GM18502 (cell line): Measurements from ENCODE around the gene GPER1.
A peak's percentile ranks its signal among the peaks of the same experiment; 100 is the strongest.

Experiments used
- ATAC-seq: cut with Tn5 transposase; IDR thresholded peaks from one replicate; pipeline ENCODE4 v1.9.1; 2021; ENCODE audit warnings: mild to moderate bottlenecking; ENCODE audit not compliant: unreplicated experiment, poor library complexity

The GPER1 gene

DNA sequence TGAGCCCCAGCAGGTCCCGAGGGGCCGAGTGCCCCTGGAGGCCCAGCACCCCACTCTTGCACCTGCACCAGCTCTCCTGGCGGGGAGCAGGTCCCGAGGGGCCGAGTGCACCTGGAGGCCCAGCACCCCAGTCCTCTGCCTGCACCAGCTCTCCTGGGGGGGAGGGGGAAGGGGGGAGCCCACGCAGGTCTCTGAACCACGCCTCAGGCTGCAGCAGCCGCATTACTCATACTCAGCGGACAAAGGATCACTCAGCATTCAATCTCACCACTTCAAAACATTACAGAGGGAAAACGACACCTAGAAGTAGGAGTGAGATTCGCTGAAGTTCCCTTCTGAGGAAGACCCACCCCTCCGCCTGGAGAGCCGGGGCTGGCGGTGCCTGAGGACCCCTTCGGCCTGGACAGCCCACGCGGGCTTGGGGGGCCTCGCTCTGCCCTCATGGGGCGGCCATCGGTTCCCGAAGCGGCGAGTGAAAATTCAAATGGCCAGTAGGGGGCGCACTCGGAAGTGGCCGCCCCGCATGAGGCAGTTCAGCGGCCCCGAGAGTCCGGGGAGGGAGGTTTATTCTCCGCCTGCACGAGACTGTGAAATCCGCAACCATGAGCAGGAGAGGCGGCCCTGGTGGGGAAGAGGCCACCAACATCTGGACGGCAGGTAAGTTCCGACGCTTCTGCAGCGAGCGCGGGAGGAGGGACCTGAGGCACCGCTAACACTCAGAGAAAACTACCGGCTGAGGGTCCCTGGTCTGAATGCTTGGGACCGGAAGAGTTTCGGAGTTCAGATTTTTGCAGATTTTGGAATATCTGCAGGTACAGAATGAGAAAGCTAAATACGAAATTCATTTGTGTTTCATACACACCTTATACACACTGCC lies 1.1 kb upstream of the GPER1 start:
- peak; percentile 88 for ATAC-seq

DNA sequence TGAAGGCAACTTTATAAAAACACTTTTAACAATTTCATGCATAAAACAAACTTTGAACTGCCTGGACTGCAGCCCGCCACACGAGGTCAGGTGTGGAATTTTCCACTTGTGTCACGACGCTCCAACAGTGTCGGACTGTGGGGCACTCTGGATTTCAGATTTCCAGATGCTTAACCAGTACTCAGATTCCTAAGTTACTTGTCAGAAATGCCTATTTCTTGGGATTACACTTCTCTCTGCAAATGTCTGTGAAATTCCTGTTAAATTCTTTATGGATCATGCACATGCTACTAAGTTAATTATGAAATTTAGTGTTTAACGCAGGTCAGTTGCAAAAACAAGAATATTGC lies 473 bp upstream of the GPER1 start:
- no peak for ATAC-seq

DNA sequence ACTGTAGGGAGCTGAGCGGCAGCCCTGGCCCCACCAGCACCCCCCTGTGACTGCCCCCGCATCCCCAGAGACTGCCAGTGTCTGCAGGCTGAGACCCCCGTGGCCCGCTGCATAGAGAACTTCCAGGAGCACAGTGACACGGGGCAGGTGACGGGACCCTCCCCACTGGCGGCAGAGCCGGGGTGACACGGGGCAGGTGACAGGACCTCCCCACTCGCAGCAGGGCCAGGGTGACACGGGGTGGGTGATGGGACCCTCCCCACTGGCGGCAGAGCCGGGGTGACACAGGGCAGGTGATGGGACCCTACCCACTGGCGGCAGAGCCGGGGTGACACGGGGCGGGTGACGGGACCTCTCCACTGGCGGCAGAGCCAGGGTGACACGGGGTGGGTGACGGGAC lies 2.3 kb downstream of the GPER1 start:
- no peak for ATAC-seq

DNA sequence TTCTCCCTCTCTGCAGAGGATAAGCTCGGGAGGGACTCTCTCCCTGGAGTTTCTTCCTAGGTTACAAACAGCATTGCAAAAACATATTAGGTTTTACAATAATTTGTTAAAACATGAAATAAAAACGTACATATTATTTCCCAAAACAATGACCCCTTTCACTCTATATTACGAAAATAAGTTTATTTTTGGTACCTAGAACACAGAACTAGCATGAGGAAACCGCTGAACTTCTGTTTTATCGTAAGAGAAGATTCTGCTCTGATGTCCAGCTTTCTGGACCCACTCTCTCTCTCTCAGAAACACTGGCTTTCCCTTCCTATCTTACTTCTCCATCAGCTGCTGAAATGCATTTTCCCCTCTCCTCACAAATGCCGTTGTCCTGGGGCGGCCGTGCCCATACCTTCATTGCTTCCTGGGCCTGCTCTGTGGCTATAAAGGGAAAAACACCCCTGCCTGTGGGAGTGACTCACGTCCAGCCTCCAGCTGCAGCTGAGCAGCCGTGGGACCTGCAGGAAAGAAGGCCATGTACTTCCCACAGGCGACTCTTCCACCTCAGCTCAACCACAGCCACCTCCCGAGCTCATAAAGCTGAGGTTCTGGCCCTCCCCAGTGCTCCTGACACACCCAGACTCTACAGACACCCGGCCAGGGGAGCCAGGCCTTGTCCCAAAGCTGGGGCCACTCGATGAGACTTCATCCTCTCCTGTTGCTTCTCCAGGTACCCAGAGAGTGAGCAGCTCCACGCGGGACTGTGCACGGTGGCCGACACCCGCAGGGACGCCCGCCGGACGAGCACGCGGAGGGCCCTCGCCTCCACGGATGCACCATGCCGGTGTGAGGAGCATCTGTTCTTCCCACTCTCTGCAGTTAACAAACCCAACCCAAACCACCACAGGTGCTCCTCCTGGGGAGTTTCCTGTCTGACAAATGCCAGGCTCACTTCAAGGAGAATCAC lies 3.1 kb downstream of the GPER1 start:
- ATAC-seq: no peak

DNA sequence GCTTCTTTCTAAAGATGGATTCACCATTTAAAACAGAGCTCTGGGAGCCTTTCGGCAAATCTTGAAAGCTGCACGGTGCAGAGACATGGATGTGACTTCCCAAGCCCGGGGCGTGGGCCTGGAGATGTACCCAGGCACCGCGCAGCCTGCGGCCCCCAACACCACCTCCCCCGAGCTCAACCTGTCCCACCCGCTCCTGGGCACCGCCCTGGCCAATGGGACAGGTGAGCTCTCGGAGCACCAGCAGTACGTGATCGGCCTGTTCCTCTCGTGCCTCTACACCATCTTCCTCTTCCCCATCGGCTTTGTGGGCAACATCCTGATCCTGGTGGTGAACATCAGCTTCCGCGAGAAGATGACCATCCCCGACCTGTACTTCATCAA lies 3.7 kb downstream of the GPER1 start:
- no peak for ATAC-seq

DNA sequence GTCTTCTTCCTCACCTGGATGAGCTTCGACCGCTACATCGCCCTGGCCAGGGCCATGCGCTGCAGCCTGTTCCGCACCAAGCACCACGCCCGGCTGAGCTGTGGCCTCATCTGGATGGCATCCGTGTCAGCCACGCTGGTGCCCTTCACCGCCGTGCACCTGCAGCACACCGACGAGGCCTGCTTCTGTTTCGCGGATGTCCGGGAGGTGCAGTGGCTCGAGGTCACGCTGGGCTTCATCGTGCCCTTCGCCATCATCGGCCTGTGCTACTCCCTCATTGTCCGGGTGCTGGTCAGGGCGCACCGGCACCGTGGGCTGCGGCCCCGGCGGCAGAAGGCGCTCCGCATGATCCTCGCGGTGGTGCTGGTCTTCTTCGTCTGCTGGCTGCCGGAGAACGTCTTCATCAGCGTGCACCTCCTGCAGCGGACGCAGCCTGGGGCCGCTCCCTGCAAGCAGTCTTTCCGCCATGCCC lies 4.3 kb downstream of the GPER1 start:
- ATAC-seq: no peak

DNA sequence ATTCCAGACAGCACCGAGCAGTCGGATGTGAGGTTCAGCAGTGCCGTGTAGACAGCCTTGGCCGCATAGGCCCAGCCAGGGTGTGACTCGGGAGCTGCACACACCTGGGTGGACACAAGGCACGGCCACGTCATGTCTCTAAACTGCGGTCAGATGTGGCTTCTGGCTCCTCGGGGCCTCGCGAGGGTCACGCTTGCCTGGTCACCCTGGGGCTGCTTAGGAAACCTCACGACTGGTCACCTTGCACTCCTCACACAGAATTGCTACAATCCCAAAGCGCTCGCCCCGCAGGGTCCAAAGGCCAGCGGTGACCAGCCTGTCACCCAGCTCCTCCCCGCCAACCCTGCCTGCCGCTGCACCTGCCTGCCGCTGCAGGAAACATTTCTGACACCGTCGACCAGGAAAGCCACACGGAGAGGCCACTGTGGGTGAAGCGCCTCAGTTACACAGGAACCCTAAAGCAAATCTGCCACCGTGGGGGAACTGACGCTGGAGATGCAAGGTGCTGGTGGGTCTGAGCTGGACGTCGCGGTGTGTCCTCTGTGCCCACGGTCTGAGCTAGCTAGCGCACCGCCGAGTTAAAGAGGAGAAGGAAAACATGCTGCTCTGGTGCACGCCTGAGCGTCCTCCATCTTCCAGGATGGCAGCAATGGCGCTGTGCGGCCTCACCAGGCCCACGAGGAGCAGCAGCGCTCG lies 5.0 kb downstream of the GPER1 start:
- no peak for ATAC-seq

DNA sequence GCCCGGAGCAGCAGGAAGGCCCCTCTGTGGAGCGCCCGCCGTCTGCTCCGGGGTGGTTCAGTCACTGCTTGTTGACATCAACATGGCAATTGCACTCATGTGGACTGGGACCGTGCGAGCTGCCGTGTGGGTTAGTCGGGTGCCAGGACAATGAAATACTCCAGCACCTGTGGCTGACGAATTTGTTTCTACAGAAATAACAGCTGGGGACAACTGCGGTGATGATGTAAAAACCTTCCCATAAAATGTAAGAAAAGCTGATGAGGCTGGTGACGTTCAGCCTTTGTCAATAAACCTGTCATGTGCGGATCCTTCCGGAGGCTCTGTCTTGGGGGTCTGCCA lies 5.6 kb downstream of the GPER1 start:
- no peak for ATAC-seq

DNA sequence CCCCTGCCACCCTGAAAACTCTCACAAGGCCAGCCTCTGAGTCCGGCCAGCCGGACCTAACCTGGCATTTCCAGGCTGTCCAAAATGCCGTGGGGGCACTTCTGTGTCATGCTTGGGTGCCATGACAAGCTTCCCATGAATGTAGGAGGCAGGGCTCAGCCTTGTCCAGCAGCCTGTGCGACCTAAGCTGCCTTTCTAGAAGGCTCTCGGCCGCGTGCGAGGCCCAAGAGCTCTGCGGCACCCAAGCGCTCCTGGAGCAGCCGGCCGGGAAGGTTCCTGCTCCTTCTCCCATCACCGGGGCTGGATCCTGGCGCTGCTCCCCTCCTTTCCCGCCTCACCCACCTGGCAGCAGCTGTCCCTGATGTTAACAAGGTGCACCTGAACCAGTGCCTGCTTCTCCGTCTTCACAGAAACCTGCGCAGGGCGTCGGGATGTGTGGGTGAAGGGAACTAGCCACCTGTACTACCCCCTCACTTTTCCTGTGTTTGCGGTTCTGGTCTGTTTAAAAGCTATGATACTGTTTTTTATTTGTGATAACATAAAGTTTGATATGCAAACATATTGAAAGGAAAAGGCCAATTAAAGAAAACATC lies 6.1 kb downstream of the GPER1 start:
- ATAC-seq: no peak

DNA sequence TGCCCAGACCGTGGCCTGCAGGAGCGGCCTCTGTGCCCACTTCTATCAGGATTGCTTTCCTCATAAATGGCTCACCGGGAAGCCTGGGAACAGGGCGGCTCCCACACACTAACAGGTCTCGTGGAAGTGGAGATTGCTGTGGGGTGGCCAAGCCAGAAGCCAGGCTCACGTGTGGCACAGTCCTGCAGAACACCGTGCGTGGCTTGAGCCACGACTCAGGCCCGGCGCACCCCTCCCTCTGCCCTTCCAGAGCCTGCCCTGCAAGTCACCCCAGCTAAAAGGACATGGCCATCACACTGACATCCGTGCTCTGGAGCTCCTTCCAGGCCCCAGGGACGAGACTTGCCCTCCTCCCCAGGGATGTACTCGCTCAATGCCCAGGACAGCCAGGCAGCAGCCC lies 7.0 kb downstream of the GPER1 start:
- ATAC-seq: no peak

DNA sequence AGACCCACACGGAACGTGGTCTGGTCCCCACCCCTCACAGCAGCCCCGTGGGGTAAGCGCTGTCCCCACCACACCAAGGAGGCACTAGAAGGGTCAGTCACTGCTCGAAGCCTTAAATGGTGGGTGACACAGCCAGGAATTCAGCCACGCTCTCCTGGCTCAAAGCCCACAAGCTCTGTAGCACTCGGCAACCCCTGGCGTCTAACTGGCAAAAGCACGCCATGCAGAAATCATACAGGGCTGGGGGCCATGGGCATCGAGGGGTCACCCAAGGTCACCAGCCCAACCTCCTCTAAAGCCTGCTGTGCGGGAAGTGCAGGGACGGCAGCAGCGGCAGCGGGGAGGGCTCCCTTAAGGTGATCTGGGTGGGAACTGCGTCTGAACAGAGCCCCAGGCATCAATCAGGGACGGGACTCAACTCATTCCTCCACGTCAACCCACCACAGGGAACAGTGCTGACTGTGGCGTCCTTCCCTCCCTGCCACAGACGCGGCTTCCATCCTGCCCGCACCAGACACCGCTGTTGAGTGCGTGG lies 7.8 kb downstream of the GPER1 start:
- no peak for ATAC-seq

DNA sequence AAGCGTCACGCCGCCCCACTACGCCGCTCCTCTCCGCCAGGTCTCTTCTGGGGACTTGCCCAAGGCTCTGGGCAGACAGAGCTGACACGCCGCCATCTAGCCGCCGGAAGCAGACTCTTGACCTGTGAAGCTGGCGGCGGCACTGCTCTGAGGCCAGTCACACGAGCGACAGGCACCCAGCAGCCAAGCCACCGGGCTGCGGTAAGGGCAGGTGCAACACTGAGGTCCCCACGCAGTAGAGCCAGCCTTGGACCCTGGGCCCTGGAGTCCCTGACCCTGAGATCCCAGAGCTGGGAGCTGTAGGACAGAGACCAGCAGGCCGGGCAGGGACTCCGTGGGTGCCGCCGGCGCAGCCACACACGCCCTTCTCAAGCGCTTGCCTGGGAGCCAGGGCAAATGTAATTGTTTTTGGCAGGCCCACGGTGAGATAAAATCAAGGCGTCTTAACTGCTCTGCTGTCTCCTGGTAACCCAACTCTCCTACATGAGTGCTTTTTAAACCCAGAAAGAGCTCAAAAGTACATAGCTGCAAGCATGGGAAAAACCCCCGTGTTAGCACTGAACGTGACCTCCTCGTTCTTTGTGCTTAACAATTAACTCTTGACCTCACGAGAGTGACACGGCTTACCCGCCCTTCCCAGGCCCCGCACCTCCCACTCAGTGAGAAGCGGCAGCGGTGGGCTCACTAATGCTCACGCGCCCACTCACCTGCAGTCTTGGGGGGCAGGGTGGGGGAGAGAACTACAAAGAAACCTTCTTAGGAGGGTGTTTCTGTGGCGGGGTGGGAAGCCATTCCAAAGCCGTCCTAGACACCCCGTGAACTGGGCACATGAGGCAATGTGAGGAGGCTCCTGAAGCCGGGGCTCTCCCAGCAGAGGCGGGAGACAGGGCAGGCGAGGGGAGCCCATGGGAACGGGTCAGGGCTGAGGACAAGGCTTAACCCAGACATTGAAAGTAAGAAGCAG lies 8.5 kb downstream of the GPER1 start:
- no peak for ATAC-seq

DNA sequence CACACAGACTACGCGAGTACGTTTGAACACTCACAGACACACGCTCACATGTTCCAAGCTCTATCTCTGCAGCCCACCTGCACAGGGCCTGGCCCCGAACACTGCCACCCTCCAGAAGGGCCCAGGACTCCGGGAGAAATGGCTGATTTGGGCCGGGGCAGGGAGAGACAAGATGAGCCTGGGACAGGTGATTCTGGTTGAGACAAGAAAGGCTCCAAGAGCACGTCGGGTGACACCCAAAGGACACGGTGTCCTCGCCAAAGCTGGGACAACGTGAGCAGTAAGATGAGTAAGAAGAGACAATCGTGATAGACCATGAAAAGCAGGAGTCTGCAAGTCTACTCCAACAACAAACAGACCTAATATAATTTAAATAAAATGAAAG lies 9.2 kb downstream of the GPER1 start:
- no peak for ATAC-seq

DNA sequence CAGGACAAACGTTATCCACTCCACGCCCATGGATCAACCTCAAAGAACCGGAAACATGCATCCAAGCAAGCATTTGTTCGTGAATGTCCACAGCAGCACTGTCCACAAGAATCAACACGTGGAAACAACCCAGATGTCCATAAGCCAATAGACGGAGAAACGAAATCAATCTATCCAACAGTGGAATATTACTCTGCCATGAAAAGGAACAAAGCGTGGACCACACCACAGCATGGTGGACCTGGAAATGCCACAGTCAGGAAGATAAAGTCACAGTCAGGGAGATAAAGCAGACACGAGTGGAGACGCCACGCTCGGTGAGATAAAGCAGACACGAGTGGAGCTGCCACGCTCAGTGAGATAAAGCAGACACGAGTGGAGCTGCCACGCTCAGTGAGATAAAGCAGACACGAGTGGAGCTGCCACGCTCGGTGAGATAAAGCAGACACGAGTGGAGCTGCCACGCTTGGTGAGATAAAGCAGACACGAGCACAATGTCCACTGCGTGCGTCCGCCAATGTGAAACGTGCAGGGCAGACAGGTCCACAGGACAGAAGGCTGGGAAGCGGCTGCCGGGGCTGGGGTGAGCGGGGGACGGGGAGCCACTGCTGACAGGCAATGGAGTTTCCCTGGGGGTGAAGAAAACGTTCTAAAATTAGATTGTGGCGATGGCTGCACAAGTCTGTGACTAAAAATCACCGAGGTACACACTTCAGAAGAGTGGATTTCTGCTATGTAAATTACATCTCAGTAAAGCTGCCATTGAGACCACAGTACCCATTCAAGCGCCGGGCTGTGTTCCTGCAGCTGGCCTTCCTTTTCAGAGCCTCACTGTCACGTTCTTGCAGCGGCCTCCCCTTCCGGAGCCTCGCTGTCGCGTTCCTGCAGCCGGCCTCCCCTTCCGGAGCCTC lies 10.6 kb downstream of the GPER1 start:
- no peak for ATAC-seq

DNA sequence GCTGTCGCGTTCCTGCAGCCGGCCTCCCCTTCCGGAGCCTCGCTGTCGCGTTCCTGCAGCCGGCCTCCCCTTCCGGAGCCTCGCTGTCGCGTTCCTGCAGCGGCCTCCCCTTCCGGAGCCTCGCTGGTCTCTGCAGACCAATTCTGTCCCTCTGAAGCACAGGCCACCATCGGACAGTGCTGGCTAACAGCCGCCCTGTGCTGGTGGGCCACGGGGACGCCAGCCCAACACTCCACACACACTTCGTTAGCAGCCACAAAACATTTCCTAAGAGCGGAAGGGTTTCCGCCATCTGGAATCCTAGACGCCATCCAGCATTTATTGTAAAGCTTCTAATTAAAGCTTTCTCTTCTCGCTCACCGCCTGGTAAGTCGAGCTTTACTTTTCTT lies 11.2 kb downstream of the GPER1 start:
- no peak for ATAC-seq

DNA sequence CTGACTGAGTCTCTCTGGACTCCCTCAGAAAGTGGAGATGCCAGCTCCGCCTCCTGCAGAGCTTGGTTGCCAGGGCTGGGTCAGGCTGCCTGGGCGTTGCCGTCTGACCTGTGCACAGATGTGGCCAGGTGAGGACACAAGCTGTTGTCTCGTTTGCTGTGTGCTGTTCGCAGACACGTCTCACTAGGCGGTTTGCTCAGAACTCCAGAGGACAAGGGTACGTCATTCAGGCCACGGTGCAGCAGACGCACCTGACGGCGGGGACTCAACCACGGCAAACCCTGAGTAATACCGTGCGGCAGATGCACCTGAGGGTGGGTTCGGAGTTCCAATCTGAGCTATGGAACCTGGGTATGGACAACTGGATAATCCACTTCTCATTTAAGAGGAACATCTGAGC lies 11.7 kb downstream of the GPER1 start:
- no peak for ATAC-seq

DNA sequence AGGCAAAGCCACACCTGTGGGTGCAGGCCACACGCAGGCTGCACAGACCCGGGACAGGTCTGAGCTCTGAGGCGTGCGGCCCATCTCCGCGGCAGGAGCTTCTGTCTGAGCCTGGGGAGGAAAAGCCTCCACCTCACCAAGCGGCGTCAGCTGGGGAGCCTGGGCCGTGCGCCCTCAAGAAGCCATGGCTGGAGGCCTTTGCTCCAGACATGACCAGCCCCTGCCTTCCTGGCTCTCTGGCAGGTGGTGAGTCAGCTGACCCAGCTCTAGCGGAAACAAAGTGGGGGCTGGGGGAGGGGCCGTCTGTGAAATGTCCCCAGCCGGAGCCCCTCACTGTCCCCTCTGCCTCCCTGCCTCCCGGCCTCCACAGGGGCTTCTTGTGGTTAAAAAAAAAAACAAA lies 12.5 kb downstream of the GPER1 start:
- ATAC-seq: no peak
